Hematopoietic multipotent progenitor cell treated with erythropoietin and hydrocortisone succinate and interleukin-3 and kit ligand, for 8 days (in vitro differentiated cells): ENCODE data around the gene RAB37.
A peak's percentile ranks its signal among the peaks of the same experiment; 100 is the strongest.

Experiments
- DNase-seq: peaks from one replicate; pipeline ENCODE4 v3.0.0-alpha.2; 2015

Gene RAB37, protein sequence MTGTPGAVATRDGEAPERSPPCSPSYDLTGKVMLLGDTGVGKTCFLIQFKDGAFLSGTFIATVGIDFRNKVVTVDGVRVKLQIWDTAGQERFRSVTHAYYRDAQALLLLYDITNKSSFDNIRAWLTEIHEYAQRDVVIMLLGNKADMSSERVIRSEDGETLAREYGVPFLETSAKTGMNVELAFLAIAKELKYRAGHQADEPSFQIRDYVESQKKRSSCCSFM

DNA sequence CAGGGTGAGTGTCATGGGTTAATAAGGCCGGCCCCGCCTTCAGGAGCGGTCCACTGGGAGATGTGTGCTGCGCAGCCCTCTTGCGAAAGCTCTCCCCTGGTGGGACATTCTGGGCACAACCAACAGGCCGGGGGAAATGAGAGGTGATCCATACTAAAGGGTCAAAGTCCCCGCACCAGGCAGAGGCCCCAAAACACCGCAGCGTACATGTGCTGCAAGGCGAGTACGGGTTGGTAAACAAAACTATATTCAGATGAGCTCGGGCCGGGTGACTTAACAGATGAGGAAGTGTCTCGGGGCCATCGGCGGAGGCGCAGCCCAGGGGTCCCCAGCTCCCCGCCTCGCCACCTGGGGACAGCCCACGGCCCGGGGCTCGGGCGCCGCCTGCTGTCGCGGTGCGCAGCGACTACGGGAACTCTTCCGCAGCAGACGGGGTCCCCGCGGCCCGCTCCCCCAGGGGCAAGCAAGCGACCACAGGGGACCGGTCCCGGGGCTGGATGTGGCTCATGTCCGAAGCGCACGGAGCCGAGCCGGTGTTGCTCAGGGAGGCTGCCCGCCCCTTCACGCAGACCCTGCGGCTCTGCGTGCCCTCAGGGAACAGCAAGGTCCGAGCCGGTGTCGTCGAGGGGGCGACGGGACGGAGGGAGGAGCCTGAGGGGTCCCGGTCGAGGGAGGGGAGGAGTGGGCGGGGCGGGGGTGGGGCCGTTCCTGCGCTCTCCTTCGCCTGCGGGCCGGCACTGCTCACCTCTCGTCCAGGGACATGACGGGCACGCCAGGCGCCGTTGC is at the start of gene RAB37:
RAB37 (plus strand) TSS at position 744 of the 786 bp plus-strand sequence; CDS start at position 761, 17 bp downstream.
- peak; percentile 65 for DNase-seq

DNA sequence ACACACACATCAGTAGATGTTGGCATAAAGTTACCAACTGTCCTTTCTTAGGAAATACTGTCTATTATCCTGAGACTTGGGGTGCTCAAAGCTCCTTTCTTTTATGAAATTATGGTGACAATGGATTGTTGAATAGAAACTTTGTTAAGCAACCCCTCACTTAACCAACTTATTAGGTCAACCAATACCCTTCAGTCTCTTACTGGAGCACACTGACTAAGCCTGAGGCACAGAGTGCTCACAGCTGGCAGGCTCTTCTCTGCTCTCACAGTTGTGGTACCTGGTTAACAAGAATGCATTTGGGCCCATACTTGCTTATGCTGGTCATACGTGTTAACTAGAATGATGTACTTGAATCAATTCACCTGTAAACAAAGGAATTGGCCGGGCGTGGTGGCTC is 49.2 kb upstream of the RAB37 start:
- DNase-seq, result no peak

DNA sequence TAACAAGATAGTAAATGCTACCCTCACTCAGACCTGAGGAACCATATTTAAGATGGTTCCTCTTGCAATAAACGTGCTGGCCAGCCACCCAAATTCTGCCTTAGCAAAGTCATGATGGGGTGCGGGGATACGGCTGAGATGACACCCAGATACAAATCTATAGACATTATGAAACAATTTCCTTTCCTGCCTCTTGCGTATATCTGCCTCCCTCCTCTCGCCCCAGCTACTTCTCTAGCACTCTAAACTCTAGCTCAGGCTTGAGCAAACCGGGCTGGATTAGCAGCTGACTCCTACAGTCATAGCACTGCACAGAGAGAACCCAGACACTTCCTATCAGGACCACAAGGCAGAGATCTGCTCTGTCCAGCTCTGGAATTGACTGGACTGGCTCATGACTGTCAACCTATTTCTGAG is 46.6 kb upstream of the RAB37 start:
- peak; percentile 38 for DNase-seq

DNA sequence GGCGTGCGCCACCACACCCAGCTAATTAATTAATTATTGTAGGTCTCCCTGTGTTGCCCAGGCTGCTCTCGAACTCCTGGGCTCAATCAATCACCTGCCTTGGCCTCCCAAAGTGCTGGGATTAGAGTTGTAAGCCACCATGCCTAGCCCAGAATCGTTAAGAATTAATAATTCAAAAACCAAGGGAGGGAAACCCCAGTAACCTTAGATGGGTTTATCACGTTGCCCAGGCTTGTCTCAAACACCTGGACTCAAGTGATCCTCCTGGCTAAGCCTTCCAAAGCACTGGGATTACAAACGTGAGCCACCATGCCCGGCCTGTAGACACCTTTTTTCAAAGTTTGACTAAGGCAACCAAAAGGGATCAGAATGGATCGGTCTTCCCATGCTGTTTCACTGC is 45.9 kb upstream of the RAB37 start:
- DNase-seq, result no peak

GRCh38 chr17:74694081-74694480 is 43.0 kb upstream of the RAB37 start:
- DNase-seq, result no peak

DNA sequence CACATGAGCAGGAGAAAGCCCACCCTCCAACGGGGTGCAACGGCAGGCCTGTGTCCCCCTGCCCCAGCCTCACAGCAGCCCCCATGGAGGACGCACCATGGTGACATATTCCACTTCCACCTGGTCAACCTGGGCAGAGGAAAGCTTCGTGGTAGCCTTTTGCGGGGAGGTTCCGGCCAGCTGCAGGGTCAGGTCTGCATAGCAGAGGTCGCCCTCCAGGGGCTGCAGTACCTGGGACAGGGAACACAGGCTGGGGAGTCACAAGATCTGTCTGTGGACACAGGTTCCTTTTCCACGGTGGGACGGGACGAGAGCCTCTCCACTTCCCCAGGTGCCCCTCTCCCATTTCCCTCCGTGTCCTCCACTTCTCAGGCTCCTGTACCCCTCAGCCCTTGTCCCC is 41.4 kb upstream of the RAB37 start:
- DNase-seq, result no peak

DNA sequence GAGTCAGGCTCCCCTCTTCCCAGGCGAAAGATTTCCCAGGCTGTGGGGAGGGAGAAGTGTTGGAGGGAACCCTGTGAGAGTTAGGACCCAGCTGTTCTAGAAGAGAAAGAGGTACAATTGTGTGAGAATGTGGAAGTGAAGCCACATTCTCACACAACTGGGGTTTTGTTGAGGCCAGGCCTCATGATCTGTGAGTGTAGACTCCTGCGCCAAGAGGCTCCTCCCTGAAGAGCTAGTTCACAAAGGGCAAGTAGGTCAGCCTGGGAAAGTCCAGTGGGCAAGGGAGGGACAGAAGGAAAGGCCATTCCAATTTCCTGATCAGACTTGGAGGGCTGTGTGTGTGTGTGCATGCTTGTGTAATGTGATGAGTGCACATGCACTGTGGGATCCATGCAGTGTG is 39.5 kb upstream of the RAB37 start:
- DNase-seq, result no peak

DNA sequence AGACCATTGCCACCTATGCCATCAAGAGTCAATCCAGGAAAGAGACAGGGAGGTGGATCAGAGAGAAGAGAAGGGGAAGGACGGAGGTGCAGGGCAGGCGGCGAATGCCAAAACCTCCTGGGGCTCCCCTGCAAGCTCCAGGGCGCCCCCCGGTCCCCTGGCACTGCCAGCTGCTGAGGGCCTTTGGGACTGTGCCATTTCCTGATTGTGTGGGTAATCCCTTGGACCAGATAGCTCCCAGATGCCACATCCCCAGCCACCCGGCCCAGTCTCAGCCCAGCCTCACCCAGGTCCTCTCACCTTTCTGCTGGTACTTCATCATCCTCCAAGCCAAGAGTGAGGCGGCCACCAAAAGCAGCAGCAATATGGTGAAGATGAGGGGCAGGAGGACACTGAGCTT is 39.0 kb upstream of the RAB37 start:
- DNase-seq, result no peak

- DNase-seq, result no peak
These were observed 37.8 kb upstream of the RAB37 start for GRCh38 chr17:74699236-74699635.

GRCh38 chr17:74702116-74702871 is 34.8 kb upstream of the RAB37 start:
- no peak for DNase-seq

- DNase-seq, result no peak
These were observed 33.7 kb upstream of the RAB37 start for GRCh38 chr17:74703311-74703710.

- DNase-seq, result no peak
These were observed 32.5 kb upstream of the RAB37 start for GRCh38 chr17:74704544-74704943.

DNA sequence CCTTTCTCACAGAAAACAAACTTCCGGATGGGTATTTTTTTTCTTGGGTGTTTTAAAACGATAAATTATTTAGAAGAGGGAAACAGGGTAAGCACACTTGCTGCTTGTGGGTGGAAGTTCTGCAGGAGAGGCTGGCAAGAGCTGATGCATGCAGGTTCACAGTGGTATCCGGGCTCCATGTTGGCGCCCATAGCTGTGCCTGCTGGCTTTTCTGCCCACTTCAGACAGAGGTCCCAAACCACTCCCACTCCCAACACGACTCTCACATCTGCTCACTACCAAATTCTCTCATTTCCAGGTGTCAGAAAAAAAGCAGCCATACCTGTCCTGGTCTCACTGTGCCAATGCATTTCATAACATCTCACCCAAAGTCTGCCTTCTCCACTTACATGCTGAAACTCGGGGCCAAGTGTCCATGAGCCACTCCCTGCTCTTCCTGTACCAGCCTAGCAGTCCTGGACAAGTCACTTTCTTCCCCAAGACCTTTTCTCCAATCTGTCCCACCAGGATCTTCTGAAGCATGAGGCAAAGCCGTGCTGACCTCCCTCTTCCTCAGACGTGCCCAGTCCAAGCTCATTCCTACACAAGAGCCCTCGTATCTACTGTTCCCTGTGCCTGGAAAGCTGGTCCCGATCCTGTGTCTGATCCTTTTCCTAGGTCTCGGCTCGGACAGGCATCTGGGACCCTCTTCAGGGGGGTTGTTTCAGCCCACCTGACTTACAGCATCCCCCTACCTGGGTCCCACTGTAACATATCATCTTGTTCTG is 25.8 kb upstream of the RAB37 start:
- no peak for DNase-seq

- DNase-seq, result no peak
These were observed 24.8 kb upstream of the RAB37 start for GRCh38 chr17:74712301-74712700.

- DNase-seq, result no peak
These were observed 24.3 kb upstream of the RAB37 start, which contains the start of gene CD300LF for GRCh38 chr17:74712756-74713155. Gene CD300LF (minus strand): TSS chr17:74712923. CDS start chr17:74712866, 57 bp downstream.

GRCh38 chr17:74713171-74713755 is 23.8 kb upstream of the RAB37 start:
- no peak for DNase-seq

DNA sequence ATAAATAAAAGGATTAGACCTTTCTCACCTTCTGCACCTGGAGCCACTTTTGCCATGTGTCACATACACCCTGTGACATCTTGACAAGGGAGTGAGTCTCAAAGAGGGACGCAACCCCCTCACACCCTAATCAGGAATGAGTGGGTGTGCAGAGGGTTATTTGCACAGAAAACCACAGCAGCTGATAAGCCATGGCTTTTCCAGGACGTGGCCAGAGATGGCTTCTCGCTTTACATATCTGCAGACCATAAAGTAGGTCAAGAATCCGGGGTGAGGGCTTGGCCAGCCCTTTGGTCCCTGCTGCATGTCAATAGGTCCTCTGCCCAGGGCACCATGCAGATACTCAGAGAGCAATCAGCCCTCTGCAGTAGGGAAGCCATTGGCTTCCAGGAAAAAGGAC is 21.9 kb upstream of the RAB37 start:
- DNase-seq, result peak; percentile 34

GRCh38 chr17:74720506-74720905 is 16.6 kb upstream of the RAB37 start:
- no peak for DNase-seq

DNA sequence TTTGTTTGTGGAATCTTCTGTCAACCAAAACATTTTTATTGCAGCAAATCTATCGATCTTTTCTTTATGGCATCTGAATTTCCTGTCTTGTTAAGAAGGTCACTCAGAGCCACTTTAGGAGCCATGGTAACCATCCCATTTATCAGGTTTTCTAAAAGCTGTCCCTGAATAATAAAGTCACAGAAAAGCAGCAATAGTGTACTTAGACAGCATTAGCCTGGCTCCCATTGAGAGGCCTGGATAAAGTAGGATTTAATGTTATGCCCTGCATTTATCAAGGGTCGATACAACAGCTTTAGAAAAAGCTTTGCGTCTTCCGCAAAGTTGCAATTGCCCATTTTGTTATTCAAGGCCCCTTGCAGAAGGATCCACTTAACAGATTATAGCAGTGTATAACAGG is 14.3 kb upstream of the RAB37 start:
- DNase-seq, result no peak

DNA sequence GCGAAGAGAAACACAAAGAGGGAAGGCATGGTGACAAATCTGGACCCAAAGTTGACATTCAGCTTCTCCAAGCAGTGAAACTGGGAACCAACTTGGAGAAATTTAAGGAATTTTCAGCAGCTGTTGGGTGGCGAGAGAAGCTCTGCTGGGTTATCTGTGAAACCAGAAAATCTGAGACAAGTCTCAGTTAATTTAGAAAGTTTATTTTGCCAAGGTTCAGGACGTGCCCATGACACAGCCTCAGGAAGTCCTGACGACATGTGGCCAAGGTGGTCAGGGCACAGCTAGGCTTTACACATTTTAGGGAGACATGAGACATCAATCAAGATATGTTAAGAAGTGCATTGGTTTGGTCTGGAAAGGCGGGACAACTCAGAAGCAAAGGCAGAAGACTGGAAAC is 13.2 kb upstream of the RAB37 start:
- no peak for DNase-seq

DNA sequence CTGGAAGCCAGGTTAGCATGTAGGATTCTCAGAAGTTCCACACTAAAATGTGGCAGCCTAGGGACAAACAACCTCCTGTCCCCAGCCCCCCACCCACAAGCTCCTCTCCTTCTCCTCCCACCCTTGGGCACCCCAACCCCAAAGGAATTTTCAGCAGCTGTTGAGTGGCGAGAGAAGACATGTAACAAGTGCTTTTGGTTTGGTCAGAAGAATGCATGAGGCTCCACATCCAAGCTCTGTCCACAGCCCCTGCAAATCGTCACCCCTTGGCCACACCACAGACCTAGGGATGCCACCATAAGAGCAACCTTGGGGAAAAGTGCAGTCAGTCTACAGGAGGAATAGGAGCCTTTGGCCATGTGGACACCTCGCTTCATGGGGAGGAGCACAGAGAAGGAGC is 11.9 kb upstream of the RAB37 start:
- no peak for DNase-seq

GRCh38 chr17:74728033-74728701 is 8.9 kb upstream of the RAB37 start:
- no peak for DNase-seq
